Measurements from ENCODE around the gene MARCHF10.

Gene MARCHF10

DNA sequence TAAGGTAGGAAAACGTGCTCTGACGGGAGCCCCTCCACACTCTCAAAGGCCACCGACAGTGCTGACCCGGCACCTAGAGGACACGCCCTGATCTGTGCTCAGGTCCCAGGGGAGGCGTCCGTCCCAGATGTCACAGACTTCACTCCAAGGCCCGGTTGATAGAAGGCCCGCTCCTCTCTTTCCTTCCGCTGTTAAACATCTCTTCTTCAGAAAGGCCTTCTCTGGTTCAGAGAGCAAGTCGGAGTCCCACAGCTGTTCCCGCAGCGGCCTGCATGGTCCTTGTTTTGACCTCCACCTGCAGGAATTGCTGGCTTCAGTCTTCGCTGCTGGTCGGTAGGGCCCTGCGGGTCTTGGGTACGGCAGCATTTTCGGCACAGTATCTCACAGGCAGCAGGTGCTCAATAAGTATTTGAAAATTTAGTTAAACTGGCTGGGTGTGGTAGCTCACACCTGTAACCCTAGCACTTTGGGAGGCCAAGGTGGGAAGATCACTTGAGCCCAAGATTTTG, 92.2 kb downstream of the MARCHF10 start:
- DNase-seq (ENCODE audit: low read depth, low spot score) = no peak
- H3K4me3 ChIP-seq (ENCODE audit: insufficient read length, low read depth) = no peak overlapping the region
- TF ChIP-seq ZNF274 (IDR thresholded peaks at IDR 0.05; ENCODE audit: low read depth, low read length) (no peak), SUZ12 (IDR thresholded peaks at IDR 0.05; ENCODE audit: extremely low read depth, insufficient read depth, insufficient read length) (no peak), YY1 (IDR thresholded peaks at IDR 0.05; ENCODE audit: insufficient read depth, insufficient read length) (no peak)
- H3K27me3 ChIP-seq (ENCODE audit: insufficient read depth, insufficient read length) = peaks cover 16% of the 10 kb centered on the region
- H3K9ac ChIP-seq (ENCODE audit: insufficient read length, low read depth) = no peak overlapping the region
- H3K36me3 ChIP-seq (ENCODE audit: insufficient read depth, insufficient read length, low read length) = no peaks in the 10 kb centered on the region
- H3K4me1 ChIP-seq (ENCODE audit: insufficient read depth, insufficient read length) = peaks cover 5% of the 10 kb centered on the region
- no peaks in the 10 kb centered on the region for H3K9me3 ChIP-seq (ENCODE audit: insufficient read depth, low read length)

DNA sequence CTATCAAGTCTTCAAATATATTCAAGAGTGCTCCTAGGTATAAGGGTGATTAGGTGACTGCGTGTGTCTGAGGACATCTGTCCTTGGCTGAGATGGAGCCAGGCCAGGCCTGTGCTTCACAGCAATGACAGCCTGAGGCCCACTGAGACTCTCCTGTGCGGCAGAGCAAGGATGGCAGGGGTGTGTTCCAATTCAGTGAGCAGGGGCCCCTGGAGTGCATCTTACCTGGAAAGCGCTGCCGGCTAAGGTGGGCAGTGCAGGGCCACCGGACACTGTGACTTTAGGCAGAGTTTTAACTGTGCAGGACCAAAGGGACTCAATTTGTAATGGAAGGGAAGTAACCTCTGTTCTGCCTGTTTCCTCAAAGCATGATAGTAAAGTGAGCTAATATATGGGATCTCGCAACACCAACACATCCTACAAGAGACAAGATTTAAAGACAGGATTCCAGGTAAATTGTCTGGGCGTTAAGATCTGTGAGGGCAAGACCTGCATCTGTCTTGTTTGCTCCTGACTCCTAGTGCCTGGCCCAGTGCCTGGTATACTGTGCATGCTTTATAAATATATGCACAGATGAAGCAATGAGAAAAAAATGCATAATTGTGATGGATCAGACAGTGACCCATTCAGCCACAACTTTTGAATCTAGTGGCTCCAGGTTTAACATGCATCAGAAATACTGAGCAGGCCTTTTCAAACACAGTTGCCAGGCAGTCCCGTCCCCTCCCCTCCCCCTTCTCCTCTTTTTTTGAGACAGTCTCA, 93.9 kb downstream of the MARCHF10 start:
- H3K4me1 ChIP-seq (ENCODE audit: insufficient read depth, insufficient read length) = peaks cover 5% of the 10 kb centered on the region
- H3K4me3 ChIP-seq (ENCODE audit: insufficient read length, low read depth) = no peak overlapping the region
- H3K9ac ChIP-seq (ENCODE audit: insufficient read length, low read depth) = no peak overlapping the region
- no peak for TF ChIP-seq ZNF274 (IDR thresholded peaks at IDR 0.05; ENCODE audit: low read depth, low read length)
- no peak for TF ChIP-seq SUZ12 (IDR thresholded peaks at IDR 0.05; ENCODE audit: extremely low read depth, insufficient read depth, insufficient read length)
- TF ChIP-seq YY1 (IDR thresholded peaks at IDR 0.05; ENCODE audit: insufficient read depth, insufficient read length) = no peak
- peaks cover 23% of the 10 kb centered on the region for H3K27me3 ChIP-seq (ENCODE audit: insufficient read depth, insufficient read length)
- H3K36me3 ChIP-seq (ENCODE audit: insufficient read depth, insufficient read length, low read length) = no peaks in the 10 kb centered on the region
- no peak for DNase-seq (ENCODE audit: low read depth, low spot score)
- H3K9me3 ChIP-seq (ENCODE audit: insufficient read depth, low read length) = no peaks in the 10 kb centered on the region; the same call in 1 of the 2 replicates

GRCh38 chr17:62713086-62713881, 94.8 kb downstream of the MARCHF10 start:
- Histone ChIP-seq H3K4me3 (ENCODE audit: insufficient read length, low read depth) (no peak overlapping the region), H3K4me1 (ENCODE audit: insufficient read depth, insufficient read length) (peaks cover 5% of the 10 kb centered on the region), H3K9ac (ENCODE audit: insufficient read length, low read depth) (no peak overlapping the region), H3K27me3 (ENCODE audit: insufficient read depth, insufficient read length) (peaks cover 30% of the 10 kb centered on the region), H3K9me3 (ENCODE audit: insufficient read depth, low read length) (peaks cover 9% of the 10 kb centered on the region), H3K36me3 (ENCODE audit: insufficient read depth, insufficient read length, low read length) (no peaks in the 10 kb centered on the region)
- TF ChIP-seq SUZ12 (IDR thresholded peaks at IDR 0.05; ENCODE audit: extremely low read depth, insufficient read depth, insufficient read length) = no peak
- TF ChIP-seq YY1 (IDR thresholded peaks at IDR 0.05; ENCODE audit: insufficient read depth, insufficient read length) = no peak
- no peak for TF ChIP-seq ZNF274 (IDR thresholded peaks at IDR 0.05; ENCODE audit: low read depth, low read length)
- DNase-seq (ENCODE audit: low read depth, low spot score) = no peak

GRCh38 chr17:62712171-62712581, 95.9 kb downstream of the MARCHF10 start:
- TF ChIP-seq ZNF274 (IDR thresholded peaks at IDR 0.05; ENCODE audit: low read depth, low read length) (no peak), SUZ12 (IDR thresholded peaks at IDR 0.05; ENCODE audit: extremely low read depth, insufficient read depth, insufficient read length) (no peak), YY1 (IDR thresholded peaks at IDR 0.05; ENCODE audit: insufficient read depth, insufficient read length) (no peak)
- H3K27me3 ChIP-seq (ENCODE audit: insufficient read depth, insufficient read length) = peaks cover 34% of the 10 kb centered on the region
- peaks cover 5% of the 10 kb centered on the region for H3K4me1 ChIP-seq (ENCODE audit: insufficient read depth, insufficient read length)
- H3K9ac ChIP-seq (ENCODE audit: insufficient read length, low read depth) = no peak overlapping the region
- H3K36me3 ChIP-seq (ENCODE audit: insufficient read depth, insufficient read length, low read length) = no peaks in the 10 kb centered on the region
- no peak for DNase-seq (ENCODE audit: low read depth, low spot score)
- no peak overlapping the region for H3K4me3 ChIP-seq (ENCODE audit: insufficient read length, low read depth)
- peaks cover 19% of the 10 kb centered on the region for H3K9me3 ChIP-seq (ENCODE audit: insufficient read depth, low read length)

DNA sequence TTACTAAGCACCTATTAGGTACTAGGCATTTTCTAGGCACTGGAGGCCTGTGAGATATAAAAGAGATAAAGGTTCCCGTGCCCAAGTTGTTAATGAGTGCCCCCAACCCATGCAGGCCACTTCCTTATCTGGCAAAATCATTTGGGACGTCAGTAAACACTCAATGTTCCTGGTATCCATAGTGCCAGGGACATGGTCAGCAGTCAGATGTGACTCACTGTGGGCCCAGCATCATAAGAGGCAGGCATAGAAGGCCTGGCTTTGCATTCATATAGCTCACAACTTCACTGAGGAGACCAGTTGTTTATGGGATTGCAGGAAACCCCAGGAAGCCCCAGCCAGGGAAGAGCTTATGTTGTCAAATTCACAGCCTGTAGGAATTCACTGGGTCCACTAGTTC, 99.5 kb downstream of the MARCHF10 start:
- no peak overlapping the region for H3K9ac ChIP-seq (ENCODE audit: insufficient read length, low read depth)
- H3K4me1 ChIP-seq (ENCODE audit: insufficient read depth, insufficient read length) = peaks cover 16% of the 10 kb centered on the region
- no peak overlapping the region for H3K4me3 ChIP-seq (ENCODE audit: insufficient read length, low read depth)
- no peak for TF ChIP-seq SUZ12 (IDR thresholded peaks at IDR 0.05; ENCODE audit: extremely low read depth, insufficient read depth, insufficient read length)
- TF ChIP-seq ZNF274 (IDR thresholded peaks at IDR 0.05; ENCODE audit: low read depth, low read length) = no peak
- no peak for TF ChIP-seq YY1 (IDR thresholded peaks at IDR 0.05; ENCODE audit: insufficient read depth, insufficient read length)
- H3K9me3 ChIP-seq (ENCODE audit: insufficient read depth, low read length) = peaks cover 19% of the 10 kb centered on the region
- peaks cover 63% of the 10 kb centered on the region for H3K27me3 ChIP-seq (ENCODE audit: insufficient read depth, insufficient read length)
- DNase-seq (ENCODE audit: low read depth, low spot score) = no peak
- no peaks in the 10 kb centered on the region for H3K36me3 ChIP-seq (ENCODE audit: insufficient read depth, insufficient read length, low read length)

GRCh38 chr17:62707425-62707739, 100.7 kb downstream of the MARCHF10 start:
- Histone ChIP-seq H3K36me3 (ENCODE audit: insufficient read depth, insufficient read length, low read length) (no peaks in the 10 kb centered on the region), H3K4me3 (ENCODE audit: insufficient read length, low read depth) (no peak overlapping the region), H3K9me3 (ENCODE audit: insufficient read depth, low read length) (peaks cover 19% of the 10 kb centered on the region), H3K9ac (ENCODE audit: insufficient read length, low read depth) (no peak overlapping the region), H3K4me1 (ENCODE audit: insufficient read depth, insufficient read length) (peaks cover 24% of the 10 kb centered on the region), H3K27me3 (ENCODE audit: insufficient read depth, insufficient read length) (peaks cover 73% of the 10 kb centered on the region)
- no peak for DNase-seq (ENCODE audit: low read depth, low spot score)
- TF ChIP-seq SUZ12 (IDR thresholded peaks at IDR 0.05; ENCODE audit: extremely low read depth, insufficient read depth, insufficient read length) = no peak
- TF ChIP-seq ZNF274 (IDR thresholded peaks at IDR 0.05; ENCODE audit: low read depth, low read length) = no peak
- TF ChIP-seq YY1 (IDR thresholded peaks at IDR 0.05; ENCODE audit: insufficient read depth, insufficient read length) = no peak

Data from NT2/D1 (cell line).